Transverse colon (tissue), 4 donors: ENCODE measurements around the gene MRAS.

Source experiments
- EP300 ChIP-seq: sonication (generic); formaldehyde crosslinking; IDR thresholded peaks from one replicate; pipeline ENCODE4 v1.6.1; 2017; ENCODE audit warnings: antibody characterized with exemption, low read depth
- POLR2A ChIP-seq: fragments of 450-650 bp; IDR thresholded peaks from one replicate; pipeline ENCODE4 v1.6.1; 2016; ENCODE audit warnings: antibody characterized with exemption, mild to moderate bottlenecking, moderate library complexity
- POLR2AphosphoS5 ChIP-seq, 3 donors: sonication (generic); formaldehyde crosslinking; IDR thresholded peaks; one replicate each; pipeline ENCODE4 v1.6.1; 2016; ENCODE audit warnings: antibody characterized with exemption in 3 of 3
- TF ChIP-seq, protein P1 (sequence below), 5 experiments: fragments of 200-600 bp in 3 of 5; fragments of 450-650 bp in 2 of 5; sonication (generic) in 3 of 5; IDR thresholded peaks; 1 replicate in 2 of 5; 2 replicates in 3 of 5; pipeline ENCODE4 v1.5.1; 2016 to 2017; ENCODE audit warnings: antibody characterized with exemption in 5 of 5, inconsistent platforms in 3 of 5, mild to moderate bottlenecking in 2 of 5, moderate library complexity in 1 of 5

DNA sequence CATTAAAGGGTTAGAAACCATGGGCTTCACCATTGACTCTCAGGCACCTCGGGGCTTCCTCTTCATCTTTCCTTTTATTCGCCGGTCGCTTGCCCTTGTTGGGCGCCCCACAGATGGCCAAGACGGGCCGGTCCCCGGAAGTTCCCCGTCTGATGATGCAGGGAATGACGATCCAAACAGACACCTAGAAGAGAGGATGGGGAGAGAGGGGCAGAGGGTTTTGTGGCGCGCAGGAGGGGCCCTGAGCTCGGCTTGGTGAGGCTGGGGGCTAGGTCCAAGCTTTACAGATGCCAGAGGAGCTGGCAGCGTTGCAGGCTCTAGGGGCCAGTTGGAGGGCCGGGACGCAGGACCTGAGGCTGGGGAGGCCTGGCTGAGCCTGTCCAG lies 85.5 kb downstream of the MRAS start:
- no peak for TF ChIP-seq POLR2A
- TF ChIP-seq, protein P1, sequence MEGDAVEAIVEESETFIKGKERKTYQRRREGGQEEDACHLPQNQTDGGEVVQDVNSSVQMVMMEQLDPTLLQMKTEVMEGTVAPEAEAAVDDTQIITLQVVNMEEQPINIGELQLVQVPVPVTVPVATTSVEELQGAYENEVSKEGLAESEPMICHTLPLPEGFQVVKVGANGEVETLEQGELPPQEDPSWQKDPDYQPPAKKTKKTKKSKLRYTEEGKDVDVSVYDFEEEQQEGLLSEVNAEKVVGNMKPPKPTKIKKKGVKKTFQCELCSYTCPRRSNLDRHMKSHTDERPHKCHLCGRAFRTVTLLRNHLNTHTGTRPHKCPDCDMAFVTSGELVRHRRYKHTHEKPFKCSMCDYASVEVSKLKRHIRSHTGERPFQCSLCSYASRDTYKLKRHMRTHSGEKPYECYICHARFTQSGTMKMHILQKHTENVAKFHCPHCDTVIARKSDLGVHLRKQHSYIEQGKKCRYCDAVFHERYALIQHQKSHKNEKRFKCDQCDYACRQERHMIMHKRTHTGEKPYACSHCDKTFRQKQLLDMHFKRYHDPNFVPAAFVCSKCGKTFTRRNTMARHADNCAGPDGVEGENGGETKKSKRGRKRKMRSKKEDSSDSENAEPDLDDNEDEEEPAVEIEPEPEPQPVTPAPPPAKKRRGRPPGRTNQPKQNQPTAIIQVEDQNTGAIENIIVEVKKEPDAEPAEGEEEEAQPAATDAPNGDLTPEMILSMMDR (IDR thresholded peaks at IDR 0.05): no peak
- no peak for TF ChIP-seq POLR2AphosphoS5 (IDR thresholded peaks at IDR 0.05)
- no peak for TF ChIP-seq EP300
